Renal pelvis (tissue), 4 donors: ENCODE measurements around the gene RNF44. TPM values are rescaled to one million over a fixed set of nuclear protein-coding genes. Genes with fewer than 3 reads are reported as not detected.
"Not testable (repeated sequence)": the region's sequence is repeated elsewhere in the genome, so short reads cannot be mapped to it uniquely, and the experiment has no call there.

Source experiments
- DNase-seq: peaks from one replicate; pipeline ENCODE4 v3.0.0-alpha.2; 2013
- polyA plus RNA-seq, 3 donors: library from polyadenylated mRNA; unstranded; fragments of 120-200 nt; gene quantifications; one replicate each; pipeline ENCODE4 v1.2.1, GENCODE V29; 2013; ENCODE audit not compliant: insufficient read length in 3 of 3

Gene RNF44
- polyA plus RNA-seq, 3 donors: 54.6 to 73.4 (median 64.7) TPM

DNA sequence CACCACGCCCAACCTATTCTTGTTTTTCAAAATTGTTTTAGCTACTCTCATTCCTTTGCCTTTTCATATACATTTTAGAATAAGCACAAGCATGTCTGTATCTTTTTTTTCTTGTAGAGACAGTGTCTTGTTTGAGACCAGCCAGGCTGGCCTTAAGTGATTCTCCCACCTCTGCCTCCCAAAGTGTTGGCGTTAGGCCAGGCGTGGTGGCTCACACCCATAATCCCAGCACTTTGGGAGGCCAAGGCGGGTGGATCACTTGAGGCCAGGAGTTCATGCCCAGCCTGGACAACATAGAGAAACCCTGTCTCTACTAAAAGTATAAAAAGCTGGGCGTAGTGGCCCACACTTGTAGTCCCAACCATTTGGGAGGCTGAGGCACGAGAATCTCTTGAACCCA is 13.1 kb downstream of the RNF44 start:
- DNase-seq: no peak

- DNase-seq: no peak
These were observed 15.4 kb downstream of the RNF44 start for GRCh38 chr5:176521699-176522263.

GRCh38 chr5:176521286-176521685 is 15.9 kb downstream of the RNF44 start:
- DNase-seq: no peak

DNA sequence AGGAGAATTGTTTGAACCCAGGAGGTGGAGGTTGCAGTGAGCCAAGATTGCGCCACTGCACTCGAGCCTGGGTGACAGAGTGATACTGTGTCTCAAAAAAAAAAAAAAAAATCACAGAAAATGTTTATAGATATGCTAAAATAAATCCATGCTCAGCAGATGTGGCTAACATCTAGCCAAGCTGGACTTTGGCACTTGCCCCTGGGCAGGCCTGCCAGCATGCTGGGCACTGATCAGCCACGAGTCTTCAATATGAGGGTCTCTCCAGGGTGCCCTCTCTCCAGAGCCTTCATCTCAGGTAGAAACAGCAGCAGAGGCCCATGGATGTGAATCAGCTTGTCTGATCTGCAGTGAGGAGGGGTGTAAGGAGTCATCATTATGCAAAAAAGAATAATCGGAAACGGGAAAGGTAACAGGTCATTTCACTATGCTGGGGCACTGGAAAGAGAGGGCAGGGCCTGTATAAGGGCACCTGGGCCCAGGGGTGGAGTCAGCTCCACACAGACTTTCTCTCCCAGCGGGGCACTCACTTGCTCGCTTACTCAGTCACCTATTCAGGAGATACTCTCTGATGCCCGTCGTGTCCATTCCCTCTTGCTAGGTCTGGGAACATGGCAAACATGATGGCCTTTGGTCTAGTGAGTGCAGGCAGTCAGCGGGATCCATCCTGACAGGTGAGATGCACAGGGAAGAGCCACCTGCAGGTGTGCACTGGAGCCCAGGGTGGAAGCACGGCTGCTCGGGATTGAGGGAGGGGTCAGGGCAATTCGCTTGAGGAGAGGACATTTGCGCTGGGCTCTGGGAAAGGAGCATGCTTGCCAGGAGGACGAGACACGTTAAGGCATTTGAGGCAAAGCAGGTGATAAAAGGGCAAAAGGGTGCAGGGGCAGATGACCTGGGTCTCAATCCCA is 17.1 kb downstream of the RNF44 start:
- DNase-seq: no peak

- no peak for DNase-seq
These were observed 20.0 kb downstream of the RNF44 start for GRCh38 chr5:176517053-176517661.

DNA sequence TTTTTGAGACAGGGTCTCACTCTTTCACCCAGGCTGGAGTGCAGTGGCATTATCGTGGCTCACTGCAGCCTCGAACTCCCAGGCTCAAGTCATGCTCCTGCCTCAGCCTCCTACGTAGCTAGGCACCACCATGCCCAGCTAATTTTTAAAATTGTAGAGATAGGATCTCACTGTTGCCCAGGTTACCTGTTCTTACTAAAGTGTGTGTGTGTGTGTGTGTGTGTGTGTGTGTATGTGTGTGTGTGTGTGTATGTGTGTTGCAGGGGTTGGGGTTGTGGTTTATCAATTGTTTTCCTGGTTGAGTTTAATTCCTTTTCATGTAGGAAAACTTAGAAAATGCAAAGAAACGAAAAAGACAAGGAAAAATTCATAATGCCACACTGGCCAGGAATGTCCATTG is 21.8 kb downstream of the RNF44 start:
- no peak for DNase-seq

- no peak for DNase-seq
These were observed 22.8 kb downstream of the RNF44 start for GRCh38 chr5:176514244-176514950.

- no peak for DNase-seq
These were observed 23.4 kb downstream of the RNF44 start for GRCh38 chr5:176513788-176514187.

DNA sequence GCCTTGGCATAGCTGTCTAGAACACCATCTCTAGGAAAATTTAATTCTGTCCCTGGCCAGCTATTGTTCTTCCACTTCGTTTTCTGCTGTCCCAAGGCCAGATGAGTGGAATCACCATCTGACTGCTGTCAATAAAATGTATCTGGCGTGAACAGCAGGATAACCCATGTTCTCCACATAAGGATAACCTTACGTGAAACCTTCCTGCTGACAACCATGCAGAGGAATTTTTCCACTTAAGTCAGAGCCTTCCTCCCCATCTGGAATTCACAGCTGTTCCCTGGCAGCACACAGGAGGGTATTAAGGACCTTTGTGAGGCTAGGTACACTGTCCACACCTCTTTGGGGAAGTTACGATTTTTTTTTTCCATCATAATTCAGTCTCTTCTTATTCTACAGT is 28.6 kb downstream of the RNF44 start:
- DNase-seq: no peak

DNA sequence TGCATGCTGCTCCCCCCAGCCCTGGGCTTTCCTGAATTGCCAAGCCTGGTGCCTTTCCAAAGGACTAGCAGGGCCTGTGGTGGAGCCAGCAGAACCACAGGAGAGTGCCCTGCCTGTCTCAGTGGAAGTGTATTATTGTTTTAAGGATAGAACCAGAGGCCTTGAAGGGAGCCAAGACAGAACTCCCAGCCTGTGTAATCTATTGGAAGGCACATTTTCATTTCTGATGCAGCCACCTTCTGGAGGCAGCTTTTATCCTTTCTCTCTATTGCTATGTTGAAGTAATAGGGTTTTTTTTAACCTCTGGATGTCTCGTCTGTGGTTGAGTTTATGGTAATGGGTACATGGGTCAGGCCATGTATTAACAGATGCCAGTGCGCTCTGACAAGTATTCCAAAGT is 29.3 kb downstream of the RNF44 start:
- no peak for DNase-seq

DNA sequence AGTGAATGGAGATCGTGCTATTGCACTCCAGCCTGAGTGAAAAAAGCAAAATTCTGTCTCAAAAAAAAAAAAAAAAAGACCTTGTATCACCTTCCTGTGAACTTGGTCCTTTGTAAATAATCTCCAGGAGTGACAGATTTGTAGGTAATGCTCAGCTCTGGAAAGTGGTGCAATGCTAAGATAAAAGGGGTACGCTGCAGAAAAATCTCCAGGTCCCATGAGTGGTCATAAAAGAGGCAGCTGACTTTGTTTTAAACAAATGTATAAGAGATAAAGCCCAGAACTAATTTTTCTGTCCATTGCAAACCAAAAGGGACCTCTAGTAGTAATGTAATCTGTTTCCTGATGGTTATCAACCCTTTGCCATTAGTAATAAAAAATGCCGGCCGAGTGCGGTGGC is 33.7 kb downstream of the RNF44 start:
- no peak for DNase-seq

DNA sequence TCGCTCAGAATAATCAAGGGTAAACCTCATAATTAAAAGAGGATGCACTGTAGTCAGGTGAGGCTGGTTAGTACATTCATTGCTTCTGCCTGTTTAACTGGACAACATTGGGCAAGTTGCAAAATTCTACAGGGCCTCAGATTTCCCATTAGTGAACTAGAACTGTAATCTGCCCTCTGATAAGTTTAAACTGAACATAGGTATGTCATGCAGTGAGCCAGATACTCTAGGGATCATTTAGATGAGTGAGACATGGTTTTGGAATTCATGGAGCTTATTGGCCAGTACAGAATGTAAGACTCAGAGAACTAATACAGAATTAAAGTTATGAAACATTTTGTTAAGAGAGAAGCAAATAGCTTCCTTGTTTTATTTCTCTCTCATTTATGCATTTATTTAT is 35.9 kb downstream of the RNF44 start:
- DNase-seq: no peak

- no peak for DNase-seq
These were observed 36.7 kb downstream of the RNF44 start for GRCh38 chr5:176500511-176500910.

DNA sequence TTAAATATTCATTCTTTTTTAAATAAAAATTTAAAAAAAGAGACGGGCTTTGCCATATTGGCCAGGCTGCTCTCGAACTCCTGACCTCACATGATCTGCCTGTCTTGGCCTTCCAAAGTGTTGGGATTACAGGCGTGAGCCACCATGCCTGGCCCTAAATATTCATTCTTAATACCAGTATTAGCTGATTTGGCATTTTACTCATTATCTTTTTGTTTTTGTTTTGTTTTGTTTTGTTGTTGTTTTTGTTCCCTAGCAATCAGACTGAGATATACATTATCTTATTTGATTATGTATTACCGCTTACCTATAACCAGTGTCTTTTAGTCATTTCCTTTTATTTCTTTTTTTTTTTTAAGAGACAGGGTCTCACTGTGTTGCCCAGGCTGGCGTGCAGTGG is 37.9 kb downstream of the RNF44 start:
- no peak for DNase-seq

GRCh38 chr5:176497852-176498251 is 39.4 kb downstream of the RNF44 start:
- no peak for DNase-seq

GRCh38 chr5:176492431-176492830 is 44.8 kb downstream of the RNF44 start:
- DNase-seq: no peak

DNA sequence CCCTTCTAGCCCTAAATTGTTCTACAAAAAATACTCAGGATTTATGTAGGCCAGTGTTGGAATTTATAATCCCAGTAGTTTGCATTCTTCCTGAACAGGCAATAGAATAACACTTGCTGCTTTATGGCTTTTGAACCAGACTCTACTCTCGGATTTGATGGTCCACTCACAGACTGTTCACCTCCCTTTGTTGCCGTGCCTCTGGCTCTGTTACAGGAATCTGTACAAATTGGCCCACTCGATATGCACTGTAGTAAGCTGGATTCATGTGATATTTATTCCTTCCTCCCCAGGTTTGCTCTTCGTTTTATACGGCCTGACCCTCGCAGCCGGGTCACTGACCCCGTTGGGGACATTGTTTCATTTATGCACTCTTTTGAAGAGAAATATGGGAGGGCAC is 45.3 kb downstream of the RNF44 start:
- no peak for DNase-seq

DNA sequence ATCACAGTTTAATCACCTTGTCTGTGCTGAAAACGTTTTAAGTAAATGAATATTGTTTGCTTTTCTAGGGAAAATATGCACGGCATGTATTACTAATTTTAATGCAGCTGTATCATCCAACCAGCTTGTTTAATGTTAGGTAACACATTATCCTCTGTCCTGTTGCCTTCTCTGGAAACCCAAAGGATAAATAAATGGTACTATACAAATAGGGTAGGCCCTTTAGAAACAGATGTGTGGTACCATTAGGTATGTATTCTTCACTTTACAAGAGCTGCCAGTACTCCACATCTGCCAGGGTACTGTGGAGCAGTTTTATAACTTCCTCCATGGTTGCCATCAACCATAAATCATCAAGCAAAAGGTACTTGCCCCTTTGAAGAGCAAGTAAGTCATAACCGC is 46.1 kb downstream of the RNF44 start:
- no peak for DNase-seq

- no peak for DNase-seq
These were observed 46.9 kb downstream of the RNF44 start for GRCh38 chr5:176490301-176490700.

DNA sequence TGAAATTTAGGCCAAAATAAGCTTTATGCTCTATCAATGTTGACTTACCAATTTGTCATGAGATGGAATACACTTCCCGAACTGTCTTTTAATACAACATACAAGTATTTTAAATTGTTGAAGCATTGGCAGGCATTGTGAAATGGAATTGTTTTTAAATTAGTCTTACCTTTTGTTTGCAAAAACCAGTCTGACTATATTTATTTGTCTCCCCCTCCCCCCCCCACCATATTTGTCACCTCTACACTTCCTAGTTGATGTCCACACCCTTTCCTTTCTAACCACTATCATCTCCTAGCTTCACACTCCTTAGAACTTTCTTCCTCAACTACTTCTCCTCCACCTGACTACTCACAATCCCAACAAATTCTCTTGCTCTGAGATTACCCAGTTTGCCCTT is 48.1 kb downstream of the RNF44 start:
- DNase-seq: no peak

GRCh38 chr5:176487160-176487559 is 50.0 kb downstream of the RNF44 start:
- DNase-seq: not testable (repeated sequence)

- no peak for DNase-seq
These were observed 50.9 kb downstream of the RNF44 start for GRCh38 chr5:176486189-176486757.
